Liver (tissue), 9 donors: ENCODE results near the gene OSCAR. TPM values are rescaled to one million over a fixed set of nuclear protein-coding genes. Genes with fewer than 3 reads are reported as not detected.

Source experiments
- DNase-seq: peaks from one replicate; pipeline ENCODE4 v3.0.0-alpha.2; 2017; ENCODE audit warnings: low spot score
- H3K27ac ChIP-seq, 2 donors: one replicate each; pipeline ENCODE4 v1.7.0; 2013; ENCODE audit warnings: inconsistent platforms in 2 of 2, low read length in 2 of 2, control low read depth in 1 of 2, low read depth in 1 of 2, mild to moderate bottlenecking in 1 of 2
- H3K27me3 ChIP-seq, 4 donors: one replicate each; pipeline versions ENCODE4 v1.6.1 to v1.7.0; 2013; ENCODE audit warnings: low read length in 3 of 4, inconsistent platforms in 1 of 4, mild to moderate bottlenecking in 1 of 4, moderate library complexity in 1 of 4; ENCODE audit not compliant: control insufficient read depth in 4 of 4, insufficient read depth in 4 of 4
- H3K36me3 ChIP-seq, 4 donors: one replicate each; pipeline versions ENCODE4 v1.6.1 to v1.7.0; 2013; ENCODE audit warnings: low read length in 3 of 4, mild to moderate bottlenecking in 3 of 4, low read depth in 1 of 4, moderate library complexity in 1 of 4; ENCODE audit not compliant: control insufficient read depth in 4 of 4, insufficient read depth in 3 of 4
- H3K4me1 ChIP-seq, 4 donors: one replicate each; pipeline versions ENCODE4 v1.6.1 to v1.7.0; 2013; ENCODE audit warnings: low read length in 3 of 4, mild to moderate bottlenecking in 3 of 4, moderate library complexity in 1 of 4; ENCODE audit not compliant: control insufficient read depth in 4 of 4, insufficient read depth in 4 of 4
- H3K4me3 ChIP-seq, 3 donors: one replicate each; pipeline versions ENCODE4 v1.6.1 to v1.7.0; 2013; ENCODE audit warnings: low read length in 3 of 3, control low read depth in 1 of 3, low read depth in 1 of 3, mild to moderate bottlenecking in 1 of 3
- H3K9ac ChIP-seq, 2 donors: one replicate each; pipeline ENCODE4 v1.7.0; 2013; ENCODE audit warnings: low read length in 2 of 2, mild to moderate bottlenecking in 2 of 2, moderate library complexity in 2 of 2, control low read depth in 1 of 2, low read depth in 1 of 2
- H3K9me3 ChIP-seq, 4 donors: one replicate each; pipeline versions ENCODE4 v1.6.1 to v1.7.0; 2013; ENCODE audit warnings: low read length in 3 of 4; ENCODE audit not compliant: control insufficient read depth in 4 of 4
- EGR1 ChIP-seq, 2 donors: IDR thresholded peaks; 2 replicates each; pipeline ENCODE4 v1.6.1; 2016 to 2018; ENCODE audit warnings: antibody characterized with exemption in 2 of 2, low read depth in 2 of 2
- FOXA2 ChIP-seq: IDR thresholded peaks from 2 replicates; pipeline ENCODE4 v1.6.1; 2016; ENCODE audit warnings: antibody characterized with exemption
- GABPA ChIP-seq, 2 donors: IDR thresholded peaks in 1 of 2; conservative IDR thresholded peaks in 1 of 2; 2 replicates each; pipeline ENCODE4 v1.6.1; 2016; ENCODE audit warnings: antibody characterized with exemption in 2 of 2, mild to moderate bottlenecking in 1 of 2, moderate library complexity in 1 of 2
- HNF4A ChIP-seq, 2 donors: conservative IDR thresholded peaks; 2 replicates each; pipeline ENCODE4 v1.6.1; 2016; ENCODE audit warnings: antibody characterized with exemption in 2 of 2, mild to moderate bottlenecking in 2 of 2
- HNF4G ChIP-seq: IDR thresholded peaks from 2 replicates; pipeline ENCODE4 v1.6.1; 2016; ENCODE audit warnings: antibody characterized with exemption
- NR2F2 ChIP-seq: IDR thresholded peaks from 2 replicates; pipeline ENCODE4 v1.6.1; 2016; ENCODE audit warnings: antibody characterized with exemption
- RAD21 ChIP-seq, 2 donors: IDR thresholded peaks; 2 replicates each; pipeline ENCODE4 v1.6.1; 2016; ENCODE audit warnings: antibody characterized with exemption in 2 of 2, mild to moderate bottlenecking in 2 of 2
- SP1 ChIP-seq: IDR thresholded peaks from 2 replicates; pipeline ENCODE4 v1.6.1; 2018; ENCODE audit warnings: antibody characterized with exemption, mild to moderate bottlenecking
- YY1 ChIP-seq: IDR thresholded peaks from 2 replicates; pipeline ENCODE4 v1.6.1; 2016; ENCODE audit warnings: antibody characterized with exemption, mild to moderate bottlenecking
- WGBS: extraction: QIAGEN DNeasy Blood & Tissue Kit; methylation state at CpG from one replicate; pipeline ENCODE4 v1.1.7; 2013; 5-methylcytosine and 5-hydroxymethylcytosine counted together
- polyA plus RNA-seq, 2 donors: library from polyadenylated mRNA; stranded (reverse) in 1 of 2; unstranded in 1 of 2; fragments of 200-250 nt in 1 of 2; fragments of >200 nt in 1 of 2; fragmentation: Nextera tagmentation in 1 of 2; extraction: Ambion mirVana in 1 of 2; gene quantifications; one replicate each; pipeline versions ENCODE4 v1.2.1 to v1.2.3, GENCODE V29; 2013 to 2015
- total RNA-seq, 2 donors: library from RNA; depleted of rRNA; stranded (reverse); fragments of >200 nt; gene quantifications; one replicate each; pipeline ENCODE4 v1.2.3, GENCODE V29; 2014
- TF ChIP-seq, protein P1 (sequence below): IDR thresholded peaks from 2 replicates; pipeline ENCODE4 v1.6.1; 2016; ENCODE audit warnings: antibody characterized with exemption
- TF ChIP-seq, protein P2 (sequence below): IDR thresholded peaks from 2 replicates; pipeline ENCODE4 v1.6.1; 2016; ENCODE audit warnings: antibody characterized with exemption
- TF ChIP-seq, protein P3 (sequence below): IDR thresholded peaks from 2 replicates; pipeline ENCODE4 v1.6.1; 2016; ENCODE audit warnings: antibody characterized with exemption
- TF ChIP-seq, protein P4 (sequence below): IDR thresholded peaks from 2 replicates; pipeline ENCODE4 v1.6.1; 2016; ENCODE audit warnings: antibody characterized with exemption, mild to moderate bottlenecking
- TF ChIP-seq, protein P5 (sequence below): fragments of 150-350 bp; IDR thresholded peaks from 2 replicates; pipeline ENCODE4 v1.5.1; 2017; ENCODE audit warnings: improper control_type of control experiment, low read depth, low read length; ENCODE audit not compliant: missing input control
- donor health status: healthy.
- donor health status: healthy.
- donor health status: healthy.
- donor health status: healthy.
- donor health status: healthy.

Gene OSCAR
- total and polyA plus RNA-seq, 4 donors = 0.60 to 2.0 (median 0.83) TPM

DNA sequence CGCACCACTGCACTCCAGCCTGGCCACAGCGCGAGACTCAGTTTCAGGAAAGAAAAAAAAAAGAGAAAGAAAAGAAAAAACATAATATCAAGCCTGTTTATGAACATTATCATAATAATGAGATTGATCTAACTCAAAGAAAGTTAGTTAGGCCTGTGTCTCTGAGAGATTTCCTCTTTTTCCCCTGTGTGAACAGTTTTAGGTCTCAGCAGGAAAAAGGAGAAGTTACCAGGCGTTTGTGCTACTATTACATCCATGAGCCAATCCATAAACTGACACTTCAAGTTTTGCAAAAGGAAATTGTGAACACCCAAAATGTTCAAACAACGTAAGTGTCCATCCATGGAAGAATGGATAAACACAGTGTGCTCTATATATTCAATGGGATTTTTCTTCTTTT, 23.3 kb downstream of the OSCAR start:
- no peak overlapping the region for H3K4me3 ChIP-seq
- no peaks in the 10 kb centered on the region for H3K27me3 ChIP-seq
- H3K9me3 ChIP-seq = peaks cover 4 to 6% (median 5%) of the 10 kb centered on the region in 4 donors
- no peak overlapping the region for H3K27ac ChIP-seq
- WGBS = 76% methylated on average over 5 of the region's 5 CpGs
- H3K4me1 ChIP-seq = no peaks in the 10 kb centered on the region
- no peak for DNase-seq
- no peak overlapping the region for H3K9ac ChIP-seq
- H3K36me3 ChIP-seq = no peaks in the 10 kb centered on the region
- no peak for TF ChIP-seq HNF4G
- TF ChIP-seq, protein P1, sequence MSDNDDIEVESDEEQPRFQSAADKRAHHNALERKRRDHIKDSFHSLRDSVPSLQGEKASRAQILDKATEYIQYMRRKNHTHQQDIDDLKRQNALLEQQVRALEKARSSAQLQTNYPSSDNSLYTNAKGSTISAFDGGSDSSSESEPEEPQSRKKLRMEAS = no peak
- no peak for TF ChIP-seq NR2F2
- no peak for TF ChIP-seq YY1
- TF ChIP-seq FOXA2 = no peak
- no peak for TF ChIP-seq HNF4A (conservative IDR thresholded peaks at IDR 0.05)
- TF ChIP-seq, protein P2, sequence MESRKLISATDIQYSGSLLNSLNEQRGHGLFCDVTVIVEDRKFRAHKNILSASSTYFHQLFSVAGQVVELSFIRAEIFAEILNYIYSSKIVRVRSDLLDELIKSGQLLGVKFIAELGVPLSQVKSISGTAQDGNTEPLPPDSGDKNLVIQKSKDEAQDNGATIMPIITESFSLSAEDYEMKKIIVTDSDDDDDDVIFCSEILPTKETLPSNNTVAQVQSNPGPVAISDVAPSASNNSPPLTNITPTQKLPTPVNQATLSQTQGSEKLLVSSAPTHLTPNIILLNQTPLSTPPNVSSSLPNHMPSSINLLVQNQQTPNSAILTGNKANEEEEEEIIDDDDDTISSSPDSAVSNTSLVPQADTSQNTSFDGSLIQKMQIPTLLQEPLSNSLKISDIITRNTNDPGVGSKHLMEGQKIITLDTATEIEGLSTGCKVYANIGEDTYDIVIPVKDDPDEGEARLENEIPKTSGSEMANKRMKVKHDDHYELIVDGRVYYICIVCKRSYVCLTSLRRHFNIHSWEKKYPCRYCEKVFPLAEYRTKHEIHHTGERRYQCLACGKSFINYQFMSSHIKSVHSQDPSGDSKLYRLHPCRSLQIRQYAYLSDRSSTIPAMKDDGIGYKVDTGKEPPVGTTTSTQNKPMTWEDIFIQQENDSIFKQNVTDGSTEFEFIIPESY = no peak

DNA sequence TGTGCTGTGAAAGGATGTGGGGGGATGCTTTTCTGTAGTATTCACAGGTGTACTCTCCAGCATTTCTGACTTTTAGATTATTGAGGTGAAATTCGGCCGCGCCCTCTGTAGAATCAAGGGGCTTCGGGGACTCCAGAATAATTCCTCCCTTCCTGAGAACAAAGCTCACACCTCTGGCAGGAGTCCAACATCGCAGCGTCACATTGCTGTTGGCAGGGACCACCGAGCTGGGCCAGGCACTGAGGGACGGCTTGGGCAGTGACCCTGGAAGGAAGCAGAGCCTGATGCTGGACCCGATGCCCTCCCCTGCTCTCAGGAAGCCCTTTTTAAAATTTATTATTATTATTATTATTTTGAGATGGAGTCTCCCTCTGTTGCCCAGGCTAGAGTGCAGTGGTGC, 25.8 kb downstream of the OSCAR start:
- WGBS = 80% methylated on average over 9 of the region's 9 CpGs
- Histone ChIP-seq H3K9ac (no peak overlapping the region), H3K4me3 (no peak overlapping the region), H3K4me1 (no peaks in the 10 kb centered on the region), H3K27me3 (no peaks in the 10 kb centered on the region), H3K9me3 (peaks cover 0 to 1% (median under 1%) of the 10 kb centered on the region in 4 donors), H3K27ac (no peak overlapping the region), H3K36me3 (no peaks in the 10 kb centered on the region)
- TF ChIP-seq FOXA2 = no peak
- TF ChIP-seq SP1 = no peak
- no peak for TF ChIP-seq HNF4G
- TF ChIP-seq EGR1 (IDR thresholded peaks at IDR 0.05; ENCODE audit: low read depth in 2 of 2) = no peak
- TF ChIP-seq, protein P3, sequence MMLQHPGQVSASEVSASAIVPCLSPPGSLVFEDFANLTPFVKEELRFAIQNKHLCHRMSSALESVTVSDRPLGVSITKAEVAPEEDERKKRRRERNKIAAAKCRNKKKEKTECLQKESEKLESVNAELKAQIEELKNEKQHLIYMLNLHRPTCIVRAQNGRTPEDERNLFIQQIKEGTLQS = no peak
- TF ChIP-seq RAD21 (IDR thresholded peaks at IDR 0.05) = no peak
- no peak for TF ChIP-seq HNF4A (conservative IDR thresholded peaks at IDR 0.05)
- no peak for TF ChIP-seq GABPA (IDR thresholded peaks at IDR 0.05 in 1 of 2, conservative IDR thresholded peaks at IDR 0.05 in 1 of 2)
- TF ChIP-seq, protein P4, sequence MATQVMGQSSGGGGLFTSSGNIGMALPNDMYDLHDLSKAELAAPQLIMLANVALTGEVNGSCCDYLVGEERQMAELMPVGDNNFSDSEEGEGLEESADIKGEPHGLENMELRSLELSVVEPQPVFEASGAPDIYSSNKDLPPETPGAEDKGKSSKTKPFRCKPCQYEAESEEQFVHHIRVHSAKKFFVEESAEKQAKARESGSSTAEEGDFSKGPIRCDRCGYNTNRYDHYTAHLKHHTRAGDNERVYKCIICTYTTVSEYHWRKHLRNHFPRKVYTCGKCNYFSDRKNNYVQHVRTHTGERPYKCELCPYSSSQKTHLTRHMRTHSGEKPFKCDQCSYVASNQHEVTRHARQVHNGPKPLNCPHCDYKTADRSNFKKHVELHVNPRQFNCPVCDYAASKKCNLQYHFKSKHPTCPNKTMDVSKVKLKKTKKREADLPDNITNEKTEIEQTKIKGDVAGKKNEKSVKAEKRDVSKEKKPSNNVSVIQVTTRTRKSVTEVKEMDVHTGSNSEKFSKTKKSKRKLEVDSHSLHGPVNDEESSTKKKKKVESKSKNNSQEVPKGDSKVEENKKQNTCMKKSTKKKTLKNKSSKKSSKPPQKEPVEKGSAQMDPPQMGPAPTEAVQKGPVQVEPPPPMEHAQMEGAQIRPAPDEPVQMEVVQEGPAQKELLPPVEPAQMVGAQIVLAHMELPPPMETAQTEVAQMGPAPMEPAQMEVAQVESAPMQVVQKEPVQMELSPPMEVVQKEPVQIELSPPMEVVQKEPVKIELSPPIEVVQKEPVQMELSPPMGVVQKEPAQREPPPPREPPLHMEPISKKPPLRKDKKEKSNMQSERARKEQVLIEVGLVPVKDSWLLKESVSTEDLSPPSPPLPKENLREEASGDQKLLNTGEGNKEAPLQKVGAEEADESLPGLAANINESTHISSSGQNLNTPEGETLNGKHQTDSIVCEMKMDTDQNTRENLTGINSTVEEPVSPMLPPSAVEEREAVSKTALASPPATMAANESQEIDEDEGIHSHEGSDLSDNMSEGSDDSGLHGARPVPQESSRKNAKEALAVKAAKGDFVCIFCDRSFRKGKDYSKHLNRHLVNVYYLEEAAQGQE = no peak
- TF ChIP-seq, protein P5, sequence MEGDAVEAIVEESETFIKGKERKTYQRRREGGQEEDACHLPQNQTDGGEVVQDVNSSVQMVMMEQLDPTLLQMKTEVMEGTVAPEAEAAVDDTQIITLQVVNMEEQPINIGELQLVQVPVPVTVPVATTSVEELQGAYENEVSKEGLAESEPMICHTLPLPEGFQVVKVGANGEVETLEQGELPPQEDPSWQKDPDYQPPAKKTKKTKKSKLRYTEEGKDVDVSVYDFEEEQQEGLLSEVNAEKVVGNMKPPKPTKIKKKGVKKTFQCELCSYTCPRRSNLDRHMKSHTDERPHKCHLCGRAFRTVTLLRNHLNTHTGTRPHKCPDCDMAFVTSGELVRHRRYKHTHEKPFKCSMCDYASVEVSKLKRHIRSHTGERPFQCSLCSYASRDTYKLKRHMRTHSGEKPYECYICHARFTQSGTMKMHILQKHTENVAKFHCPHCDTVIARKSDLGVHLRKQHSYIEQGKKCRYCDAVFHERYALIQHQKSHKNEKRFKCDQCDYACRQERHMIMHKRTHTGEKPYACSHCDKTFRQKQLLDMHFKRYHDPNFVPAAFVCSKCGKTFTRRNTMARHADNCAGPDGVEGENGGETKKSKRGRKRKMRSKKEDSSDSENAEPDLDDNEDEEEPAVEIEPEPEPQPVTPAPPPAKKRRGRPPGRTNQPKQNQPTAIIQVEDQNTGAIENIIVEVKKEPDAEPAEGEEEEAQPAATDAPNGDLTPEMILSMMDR = no peak
- TF ChIP-seq NR2F2 = no peak
- DNase-seq = no peak
